HG03135 (cell line): Measurements from ENCODE around the gene AMPH.
"Not testable (repeated sequence)": the region's sequence is repeated elsewhere in the genome, so short reads cannot be mapped to it uniquely, and the experiment has no call there.

Experiments used
- ATAC-seq: cut with Tn5 transposase; IDR thresholded peaks from one replicate; pipeline ENCODE4 v1.9.1; 2021; ENCODE audit warnings: mild to moderate bottlenecking, moderate library complexity; ENCODE audit not compliant: unreplicated experiment

The AMPH gene

GRCh38 chr7:38410056-38410455, 221.1 kb downstream of the AMPH start:
- no peak for ATAC-seq

- no peak for ATAC-seq
Observed at GRCh38 chr7:38409531-38409930, 221.6 kb downstream of the AMPH start.

- ATAC-seq: no peak
Observed at GRCh38 chr7:38398725-38399321, 232.3 kb downstream of the AMPH start.

GRCh38 chr7:38396852-38397251, 234.3 kb downstream of the AMPH start:
- ATAC-seq: no peak

- not testable (repeated sequence) for ATAC-seq
Observed at GRCh38 chr7:38395921-38396552, 235.1 kb downstream of the AMPH start.

- ATAC-seq: no peak
Observed at GRCh38 chr7:38394660-38395059, 236.5 kb downstream of the AMPH start.

GRCh38 chr7:38393874-38394273, 237.3 kb downstream of the AMPH start:
- peak; percentile 62 for ATAC-seq

GRCh38 chr7:38391751-38392150, 239.4 kb downstream of the AMPH start:
- no peak for ATAC-seq

GRCh38 chr7:38385682-38386081, 245.5 kb downstream of the AMPH start:
- ATAC-seq: no peak

GRCh38 chr7:38383281-38383680, 247.9 kb downstream of the AMPH start:
- no peak for ATAC-seq

- no peak for ATAC-seq
Observed at GRCh38 chr7:38382684-38383083, 248.5 kb downstream of the AMPH start.

GRCh38 chr7:38375453-38375852, 255.7 kb downstream of the AMPH start:
- no peak for ATAC-seq

- peak; percentile 43 for ATAC-seq
Observed at GRCh38 chr7:38374507-38374906, 256.7 kb downstream of the AMPH start.

- no peak for ATAC-seq
Observed at GRCh38 chr7:38373155-38373554, 258.0 kb downstream of the AMPH start.

- ATAC-seq: no peak
Observed at GRCh38 chr7:38372290-38372689, 258.9 kb downstream of the AMPH start.

- ATAC-seq: peak; percentile 76
Observed at GRCh38 chr7:38369816-38370493, 261.2 kb downstream of the AMPH start.

GRCh38 chr7:38368191-38368605, 263.0 kb downstream of the AMPH start:
- ATAC-seq: peak; percentile 54

- peak; percentile 57 for ATAC-seq
Observed at GRCh38 chr7:38367301-38367890, 263.8 kb downstream of the AMPH start.

- ATAC-seq: not testable (repeated sequence)
Observed at GRCh38 chr7:38363379-38363778, 267.8 kb downstream of the AMPH start.

GRCh38 chr7:38362611-38363237, 268.4 kb downstream of the AMPH start:
- peak; percentile 35 for ATAC-seq

GRCh38 chr7:38360776-38361175, 270.4 kb downstream of the AMPH start:
- ATAC-seq: no peak
